C4-2B (cell line): ENCODE results near the gene NDUFAF3.

Source experiments
- ZFX ChIP-seq: fragments of 450-650 bp; IDR thresholded peaks from 2 replicates; pipeline ENCODE4 v1.6.1; 2017
- TF ChIP-seq, protein P1 (sequence below): fragments of 450-650 bp; conservative IDR thresholded peaks from 2 replicates; pipeline ENCODE4 v1.5.1; 2017; ENCODE audit warnings: mild to moderate bottlenecking

DNA sequence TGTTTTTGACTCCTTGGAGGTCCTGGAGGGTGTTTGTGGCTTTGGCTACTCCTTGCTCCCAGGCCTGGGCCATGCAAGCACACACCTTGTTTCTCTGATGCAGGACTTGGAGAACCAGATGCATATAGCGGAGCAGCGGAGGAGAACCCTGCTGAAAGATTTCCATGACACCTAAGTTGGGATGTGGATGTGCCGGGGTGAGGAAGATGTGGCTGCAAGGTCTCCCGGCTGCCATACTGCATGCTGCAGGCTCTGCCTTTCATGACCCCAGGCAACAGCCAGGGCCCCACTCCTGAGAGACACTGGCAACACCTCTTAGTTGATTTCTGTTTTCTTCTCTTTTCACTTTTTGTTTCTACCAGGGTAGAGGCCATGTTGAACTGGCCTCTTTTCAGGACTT lies 38.8 kb upstream of the NDUFAF3 start:
- TF ChIP-seq, protein P1, sequence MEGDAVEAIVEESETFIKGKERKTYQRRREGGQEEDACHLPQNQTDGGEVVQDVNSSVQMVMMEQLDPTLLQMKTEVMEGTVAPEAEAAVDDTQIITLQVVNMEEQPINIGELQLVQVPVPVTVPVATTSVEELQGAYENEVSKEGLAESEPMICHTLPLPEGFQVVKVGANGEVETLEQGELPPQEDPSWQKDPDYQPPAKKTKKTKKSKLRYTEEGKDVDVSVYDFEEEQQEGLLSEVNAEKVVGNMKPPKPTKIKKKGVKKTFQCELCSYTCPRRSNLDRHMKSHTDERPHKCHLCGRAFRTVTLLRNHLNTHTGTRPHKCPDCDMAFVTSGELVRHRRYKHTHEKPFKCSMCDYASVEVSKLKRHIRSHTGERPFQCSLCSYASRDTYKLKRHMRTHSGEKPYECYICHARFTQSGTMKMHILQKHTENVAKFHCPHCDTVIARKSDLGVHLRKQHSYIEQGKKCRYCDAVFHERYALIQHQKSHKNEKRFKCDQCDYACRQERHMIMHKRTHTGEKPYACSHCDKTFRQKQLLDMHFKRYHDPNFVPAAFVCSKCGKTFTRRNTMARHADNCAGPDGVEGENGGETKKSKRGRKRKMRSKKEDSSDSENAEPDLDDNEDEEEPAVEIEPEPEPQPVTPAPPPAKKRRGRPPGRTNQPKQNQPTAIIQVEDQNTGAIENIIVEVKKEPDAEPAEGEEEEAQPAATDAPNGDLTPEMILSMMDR: no peak
- no peak for TF ChIP-seq ZFX
